Putamen (tissue), 1 donor: Measurements from ENCODE around the gene GAL3ST1.
"Not testable (repeated sequence)": the region's sequence is repeated elsewhere in the genome, so short reads cannot be mapped to it uniquely, and the experiment has no call there.

ENCODE experiments used
- DNase-seq: peaks from one replicate; pipeline ENCODE4 v3.0.0-alpha.2; 2016; ENCODE audit warnings: low spot score

Gene GAL3ST1

GRCh38 chr22:30596886-30597285, 22.4 kb upstream of the GAL3ST1 start:
- DNase-seq: no peak

DNA sequence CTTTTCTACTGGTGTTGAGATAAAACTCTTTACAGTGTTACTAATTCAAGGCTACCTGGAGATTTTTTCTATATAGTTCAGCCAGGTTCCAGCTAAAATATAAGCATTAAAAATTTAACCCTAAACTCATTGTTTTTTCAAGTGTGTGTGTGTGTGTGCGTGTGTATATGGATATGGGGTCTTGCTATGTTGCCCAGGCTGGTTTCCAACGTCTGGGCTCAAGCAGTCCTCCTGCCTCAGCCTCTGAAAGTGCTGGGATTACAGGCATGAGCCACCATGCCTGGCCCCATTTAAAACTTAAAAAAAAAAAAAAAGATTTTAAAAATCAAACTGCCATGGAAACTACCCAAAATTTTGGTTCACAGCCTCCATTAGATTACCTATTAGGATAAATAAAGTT, 21.7 kb upstream of the GAL3ST1 start:
- DNase-seq: no peak

GRCh38 chr22:30592360-30592713, 17.9 kb upstream of the GAL3ST1 start:
- DNase-seq: not testable (repeated sequence)

- DNase-seq: peak; percentile 97
Observed at GRCh38 chr22:30591588-30592359, 17.3 kb upstream of the GAL3ST1 start, which contains the start of gene PES1. TSS of gene PES1 (minus strand) at chr22:30591910. CDS start at chr22:30591833, 77 bp downstream.

DNA sequence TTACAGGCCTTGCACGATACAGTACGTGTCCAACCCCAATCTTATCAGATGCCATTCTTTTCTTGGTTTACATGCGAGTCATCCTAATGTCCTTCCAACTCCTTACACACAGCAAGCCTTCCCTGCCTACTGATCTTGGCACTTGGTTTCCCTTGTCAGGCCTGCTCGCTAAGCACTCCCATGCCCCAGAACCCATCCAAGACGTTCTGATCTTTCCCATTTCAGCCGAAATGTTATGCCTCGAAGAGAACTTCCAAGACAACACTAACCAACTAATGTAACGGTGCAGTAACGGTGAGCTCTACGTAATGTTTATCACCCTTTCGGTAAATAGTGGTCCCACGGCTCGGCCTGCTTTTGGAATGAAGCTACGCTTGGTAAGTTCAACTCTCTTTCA, 16.7 kb upstream of the GAL3ST1 start:
- DNase-seq: no peak

DNA sequence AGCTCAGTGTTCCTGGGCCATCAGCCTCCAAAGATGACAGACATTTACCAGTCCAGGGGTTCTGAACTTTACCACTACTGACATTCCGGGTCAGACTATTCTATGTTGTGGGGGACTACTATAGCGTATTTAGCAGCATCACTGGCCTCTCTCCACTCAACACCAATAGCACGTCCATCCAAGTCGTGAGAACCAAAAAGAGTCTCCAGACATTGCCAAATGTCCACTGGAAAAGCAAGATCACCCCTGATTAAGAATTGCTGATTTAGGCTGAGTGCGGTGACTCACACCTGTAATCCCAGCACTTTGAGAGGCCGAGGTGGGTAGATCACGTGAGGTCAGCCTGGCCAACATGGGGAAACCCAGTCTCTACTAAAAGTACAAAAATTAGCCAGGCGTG, 11.9 kb upstream of the GAL3ST1 start:
- no peak for DNase-seq

DNA sequence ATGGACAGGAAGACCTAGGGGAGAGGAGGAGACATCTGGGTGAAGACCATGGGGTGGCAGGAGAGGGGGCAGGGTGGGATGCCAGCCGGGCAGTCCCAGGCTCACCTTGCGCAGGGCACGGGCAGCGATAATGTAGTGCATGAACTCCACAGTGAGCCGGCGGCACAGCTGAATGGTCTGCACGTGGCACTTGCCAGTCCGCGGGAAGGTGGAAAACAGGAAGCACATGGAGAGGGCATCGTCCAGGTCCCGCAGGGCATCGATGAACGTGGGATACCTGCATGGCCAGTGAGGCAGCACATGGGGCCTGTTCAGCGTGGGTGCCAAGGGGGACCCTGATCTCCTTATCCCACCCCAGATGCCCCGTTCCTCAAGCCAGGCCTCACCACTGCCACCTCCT, 10.0 kb upstream of the GAL3ST1 start:
- DNase-seq: no peak

- peak; percentile 70 for DNase-seq
Observed at GRCh38 chr22:30582788-30583545, 8.5 kb upstream of the GAL3ST1 start.

GRCh38 chr22:30582051-30582450, 7.6 kb upstream of the GAL3ST1 start:
- no peak for DNase-seq

DNA sequence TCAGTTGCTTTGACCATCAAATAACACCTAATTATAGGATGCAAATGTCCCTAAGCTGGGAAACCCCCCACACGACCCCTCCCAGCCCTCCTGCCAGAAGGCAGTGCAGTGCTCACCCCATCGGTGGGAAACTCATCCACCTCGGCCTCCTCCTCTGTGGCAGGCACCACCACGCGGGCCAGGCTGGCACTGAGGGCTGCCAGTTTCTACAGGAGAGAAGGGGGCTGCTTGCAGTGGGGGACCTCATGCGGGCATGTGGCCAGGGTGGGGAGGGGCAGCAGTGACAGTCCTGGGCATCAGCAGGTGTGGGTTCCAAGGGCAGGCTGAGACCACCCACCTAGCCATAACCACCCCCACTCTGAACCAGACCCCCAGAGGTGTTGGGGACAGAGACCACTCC, 6.4 kb upstream of the GAL3ST1 start:
- DNase-seq: no peak

- DNase-seq: no peak
Observed at GRCh38 chr22:30578481-30578880, 4.0 kb upstream of the GAL3ST1 start.

DNA sequence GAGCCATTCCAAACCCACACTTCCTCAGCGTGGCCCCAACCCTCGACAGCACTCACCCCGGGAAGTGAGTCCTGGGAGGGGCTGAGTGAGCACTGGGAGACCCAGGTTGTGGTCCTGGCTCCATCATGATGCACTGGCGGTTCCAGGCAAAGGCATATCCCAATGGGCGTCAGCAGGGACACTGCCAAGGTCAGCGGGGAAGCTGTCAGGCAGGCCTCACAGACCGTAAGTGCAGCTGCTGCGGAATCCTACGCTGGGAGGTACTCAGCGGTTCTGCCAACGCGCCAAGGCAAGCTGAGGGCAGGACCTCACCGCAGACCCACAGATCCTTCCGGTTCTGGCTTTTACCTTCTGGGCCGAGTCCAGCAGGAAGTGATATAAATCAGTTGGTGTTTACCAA, 1.4 kb upstream of the GAL3ST1 start:
- DNase-seq: no peak

GRCh38 chr22:30574997-30575671, 669 bp upstream of the GAL3ST1 start:
- peak; percentile 79 for DNase-seq

GRCh38 chr22:30573594-30574094, 821 bp downstream of the GAL3ST1 start:
- no peak for DNase-seq

DNA sequence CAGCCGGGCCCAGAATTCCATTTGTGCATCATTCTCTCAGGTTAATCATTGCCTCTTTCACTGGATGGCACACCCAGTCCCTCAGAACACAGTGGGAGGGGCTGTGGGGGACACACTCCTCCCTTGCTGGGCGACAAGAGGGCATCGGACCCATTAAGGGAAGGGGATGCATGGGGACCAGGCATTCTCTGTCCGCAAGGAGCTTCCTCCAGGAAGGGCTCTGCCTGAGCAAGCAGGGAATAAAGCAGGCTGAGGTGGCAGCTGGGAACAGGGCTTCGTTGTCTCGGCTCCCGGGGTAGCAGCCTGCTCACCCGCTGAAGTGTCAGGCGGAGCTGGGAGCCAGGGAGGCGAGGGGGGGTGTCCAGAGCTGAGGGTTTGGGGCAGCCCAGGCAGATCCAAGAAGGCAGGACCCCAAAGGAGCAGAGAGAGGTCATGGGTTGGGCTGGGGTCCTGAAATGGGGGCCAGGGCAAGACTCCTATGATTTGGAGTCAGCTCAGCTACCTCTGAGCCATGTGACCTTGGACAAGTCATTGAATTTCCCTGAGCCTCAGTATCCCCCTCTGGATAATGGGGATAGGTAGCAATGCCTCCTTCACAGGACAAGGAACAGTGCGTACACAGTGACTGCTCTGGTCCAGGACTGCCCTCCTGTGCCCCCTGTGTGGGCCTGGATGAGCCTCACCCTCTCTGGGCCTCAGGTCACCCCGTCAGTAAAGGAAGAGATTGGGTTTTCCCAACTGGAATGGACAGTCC, 1.4 kb downstream of the GAL3ST1 start:
- DNase-seq: peak; percentile 67

DNA sequence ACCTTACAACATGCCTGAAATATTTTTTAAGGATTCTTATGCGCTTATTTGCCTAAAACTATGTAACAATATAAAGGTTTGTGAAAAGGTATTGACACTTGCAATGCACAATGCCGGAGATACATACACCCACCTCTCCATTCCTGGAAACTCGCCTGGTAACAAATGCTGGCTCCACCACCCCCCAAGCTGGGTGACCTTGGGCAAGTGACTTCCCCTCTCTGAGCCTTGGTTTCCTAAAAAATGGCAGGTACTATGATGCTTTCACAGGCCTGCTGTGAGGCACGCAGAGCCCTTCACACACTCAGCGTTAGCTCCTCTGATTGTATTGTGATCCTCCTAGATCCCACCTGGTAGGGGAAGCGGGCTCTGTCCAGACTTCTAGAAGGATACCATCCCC, 2.3 kb downstream of the GAL3ST1 start:
- DNase-seq: no peak

- no peak for DNase-seq
Observed at GRCh38 chr22:30569674-30570202, 4.7 kb downstream of the GAL3ST1 start.

DNA sequence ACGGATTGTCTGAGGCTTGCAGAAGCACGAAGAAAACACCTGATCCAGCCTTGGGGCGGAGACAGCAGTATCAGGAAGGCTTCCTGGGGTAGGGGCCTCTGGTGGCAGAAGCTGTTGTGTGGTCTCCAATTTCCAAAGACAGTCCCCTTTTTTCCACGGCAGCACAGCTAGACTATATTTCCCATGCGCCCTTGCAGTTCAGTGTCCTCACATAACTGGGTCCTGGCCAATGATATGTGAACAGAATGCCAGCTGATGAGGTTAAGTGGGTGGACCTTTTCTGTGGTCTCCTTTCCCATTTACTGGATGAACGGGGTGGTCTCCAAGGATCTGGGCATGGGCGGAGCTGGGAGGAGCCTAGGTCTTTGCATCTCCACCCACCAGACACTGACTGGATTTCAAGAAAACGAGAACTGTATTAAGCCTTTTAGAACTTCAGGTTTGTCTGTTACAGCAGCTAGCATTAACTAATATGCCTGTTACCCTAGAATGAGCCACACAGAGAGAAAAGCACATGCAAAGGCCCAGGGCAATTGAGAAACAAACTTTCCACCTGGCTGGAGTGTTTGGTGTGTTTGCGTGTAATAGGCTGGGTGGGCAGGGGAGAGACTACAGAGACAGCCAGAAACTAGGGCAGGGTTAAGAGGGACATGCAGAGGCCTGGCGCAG, 6.2 kb downstream of the GAL3ST1 start:
- DNase-seq: no peak

DNA sequence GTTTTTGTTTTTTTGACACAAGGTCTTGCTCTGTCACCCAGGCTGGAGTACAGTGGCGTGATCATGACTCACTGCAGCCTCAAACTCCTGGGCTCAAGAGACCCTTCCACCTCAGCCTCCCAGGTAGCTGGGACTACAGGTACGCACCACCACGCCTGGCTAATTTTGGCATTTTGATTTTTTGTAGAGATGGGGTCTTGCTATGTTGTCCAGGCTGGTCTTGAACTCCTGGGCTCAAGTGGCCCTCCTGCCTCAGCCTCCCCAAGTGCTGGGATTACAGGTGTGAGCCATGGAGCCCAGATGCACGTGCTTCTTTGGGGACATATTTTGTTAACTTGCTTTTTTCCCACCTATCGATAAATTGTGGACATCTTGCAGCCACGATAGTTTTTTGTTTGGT, 7.2 kb downstream of the GAL3ST1 start:
- not testable (repeated sequence) for DNase-seq

DNA sequence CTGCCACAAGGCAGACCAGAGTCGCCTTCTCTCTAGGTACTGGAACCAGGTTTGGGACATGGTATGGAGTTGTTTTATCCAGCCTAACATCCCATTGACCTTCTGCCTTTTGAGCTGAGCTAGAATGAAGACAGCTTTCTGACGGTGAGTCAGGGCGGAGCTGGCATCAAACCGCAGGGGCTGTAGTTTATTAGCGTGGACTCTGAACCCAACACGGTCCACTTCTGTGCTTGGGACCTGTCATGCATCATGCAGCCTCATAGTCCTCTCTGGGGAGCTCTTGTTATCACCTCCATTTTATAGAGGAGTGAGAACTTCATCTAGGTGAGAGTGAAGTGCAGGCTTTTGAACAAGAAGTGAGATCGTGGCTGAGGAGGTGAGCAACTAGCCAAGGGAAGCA, 8.3 kb downstream of the GAL3ST1 start:
- no peak for DNase-seq

DNA sequence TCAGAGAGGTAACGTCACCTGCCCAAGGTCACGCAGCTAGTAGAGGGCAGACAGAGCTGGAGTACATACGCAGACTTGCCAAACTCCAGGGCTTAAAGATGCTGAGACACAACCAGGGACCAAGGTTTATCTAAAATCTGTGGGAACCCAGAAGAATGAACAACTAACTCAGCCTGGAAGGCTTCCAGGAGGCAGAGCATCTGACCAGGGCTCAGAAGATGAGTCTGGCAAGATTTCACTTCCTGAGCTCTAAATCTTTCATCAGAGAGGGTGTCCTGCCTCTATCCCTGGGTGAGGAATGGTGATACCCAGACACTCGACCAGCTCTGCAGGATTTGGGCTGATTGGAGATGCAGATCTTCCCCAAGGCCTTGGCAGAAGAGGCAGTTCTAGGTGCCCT, 9.1 kb downstream of the GAL3ST1 start:
- DNase-seq: no peak
